ENCODE measurements around the gene PACSIN1.

Gene PACSIN1

GRCh38 chr6:34537922-34538550, 72.2 kb downstream of the PACSIN1 start:
- no peak overlapping the region for H3K4me3 ChIP-seq (ENCODE audit: low read depth, low read length)
- no peak for TF ChIP-seq CTCF (IDR thresholded peaks at IDR 0.05; ENCODE audit: low read depth, low read length, missing control alignments)
- DNase-seq (ENCODE audit: low read depth): no peak

- no peak for DNase-seq (ENCODE audit: low read depth)
- TF ChIP-seq CTCF (IDR thresholded peaks at IDR 0.05; ENCODE audit: low read depth, low read length, missing control alignments): no peak
- no peak overlapping the region for H3K4me3 ChIP-seq (ENCODE audit: low read depth, low read length)
Measured at GRCh38 chr6:34538581-34538980, 72.7 kb downstream of the PACSIN1 start.

GRCh38 chr6:34539181-34539580, 73.3 kb downstream of the PACSIN1 start:
- no peak for DNase-seq (ENCODE audit: low read depth)
- no peak for TF ChIP-seq CTCF (IDR thresholded peaks at IDR 0.05; ENCODE audit: low read depth, low read length, missing control alignments)
- H3K4me3 ChIP-seq (ENCODE audit: low read depth, low read length): no peak overlapping the region

DNA sequence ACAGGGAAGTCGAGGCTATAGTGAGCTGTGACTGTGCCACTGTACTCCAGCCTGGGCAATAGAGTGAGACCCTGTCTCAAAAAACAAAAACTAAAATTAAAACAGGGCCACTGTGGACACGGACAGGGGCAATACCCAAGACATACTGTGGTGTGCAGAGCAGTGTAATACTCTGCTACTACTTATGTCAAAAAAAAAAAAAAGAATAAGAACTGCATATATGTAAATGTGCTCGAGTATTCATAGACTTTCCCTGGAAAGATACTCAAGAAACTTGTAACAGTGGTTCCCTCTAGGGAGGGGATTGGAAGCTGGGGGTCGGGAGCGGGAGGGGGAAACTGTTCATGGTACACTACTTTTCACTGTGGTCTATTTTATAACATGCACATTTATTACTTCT, 74.3 kb downstream of the PACSIN1 start:
- no peak for TF ChIP-seq CTCF (IDR thresholded peaks at IDR 0.05; ENCODE audit: low read depth, low read length, missing control alignments)
- DNase-seq (ENCODE audit: low read depth): no peak
- no peak overlapping the region for H3K4me3 ChIP-seq (ENCODE audit: low read depth, low read length)

DNA sequence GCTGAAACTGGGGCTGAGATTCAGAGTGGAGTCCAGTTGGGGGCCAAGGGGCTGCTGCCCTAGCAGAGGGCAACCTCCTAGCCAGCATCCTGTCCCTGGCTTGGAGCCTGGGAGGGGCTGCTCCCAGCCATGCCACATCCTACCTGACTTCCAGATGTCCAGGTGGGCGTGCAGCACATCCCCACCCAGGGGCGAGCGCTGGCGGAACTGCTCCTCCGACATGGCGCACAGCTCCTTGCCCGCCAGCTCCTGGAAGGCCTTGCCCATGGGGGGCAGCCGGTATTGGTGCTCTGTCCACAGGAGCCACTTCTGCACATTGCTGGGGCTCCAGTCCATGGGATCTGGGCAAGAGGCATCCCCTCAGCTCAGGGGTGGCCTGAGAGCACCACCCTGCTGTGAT, 75.0 kb downstream of the PACSIN1 start:
- no peak for TF ChIP-seq CTCF (IDR thresholded peaks at IDR 0.05; ENCODE audit: low read depth, low read length, missing control alignments)
- no peak overlapping the region for H3K4me3 ChIP-seq (ENCODE audit: low read depth, low read length)
- DNase-seq (ENCODE audit: low read depth): no peak

GRCh38 chr6:34543421-34543820, 77.5 kb downstream of the PACSIN1 start:
- TF ChIP-seq CTCF (IDR thresholded peaks at IDR 0.05; ENCODE audit: low read depth, low read length, missing control alignments): no peak
- H3K4me3 ChIP-seq (ENCODE audit: low read depth, low read length): no peak overlapping the region
- DNase-seq (ENCODE audit: low read depth): no peak

DNA sequence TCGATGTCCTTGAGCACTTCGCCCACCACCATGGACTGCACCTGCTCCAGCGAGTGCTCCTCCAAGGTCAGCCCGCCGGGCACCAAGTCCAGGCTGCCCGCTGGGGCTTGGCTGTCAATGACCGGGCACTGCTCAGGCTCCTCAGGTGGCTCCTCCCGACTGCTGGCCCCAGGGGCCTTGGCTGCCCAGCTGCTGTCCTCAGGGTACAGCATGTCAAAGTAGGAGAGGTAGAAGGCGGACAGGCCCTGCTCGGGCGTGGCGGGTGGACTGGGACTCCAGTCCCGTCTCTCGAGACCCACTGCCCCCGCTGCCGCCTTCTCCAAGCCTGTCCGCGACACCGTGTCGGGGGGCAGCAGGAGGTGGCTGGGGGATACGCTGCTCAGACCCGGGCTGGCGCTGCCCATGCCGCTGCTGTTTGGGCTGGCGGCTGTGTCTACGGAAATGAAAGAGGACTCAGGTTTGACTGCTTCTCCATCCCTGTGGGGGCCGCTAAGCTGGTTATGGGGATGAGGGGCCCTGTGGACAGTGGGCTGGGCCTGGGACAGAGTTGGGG, 78.3 kb downstream of the PACSIN1 start:
- no peak for DNase-seq (ENCODE audit: low read depth)
- TF ChIP-seq CTCF (IDR thresholded peaks at IDR 0.05; ENCODE audit: low read depth, low read length, missing control alignments): no peak
- H3K4me3 ChIP-seq (ENCODE audit: low read depth, low read length): no peak overlapping the region

Data from GM12864 (cell line).